IMR-90 (cell line): Measurements from ENCODE around the gene CC2D2B. TPM values are rescaled to one million over a fixed set of nuclear protein-coding genes. Genes with fewer than 3 reads are reported as not detected.

Experiments used
- ATAC-seq: fragments of 200-7000 bp; cut with Tn5 transposase; 2 replicates; pipeline ENCODE4 v1.9.1; 2020; ENCODE audit warnings: low read depth, mild to moderate bottlenecking, moderate library complexity
- BruUV-seq: library from RNA; stranded (reverse); fragments of 400-500 nt; replicated peaks from 2 replicates; lab custom pipeline; 2021; lab: Mats Ljungman, UMichigan
- CTCF ChIA-PET: fragments of 300-600 bp; formaldehyde crosslinking; extraction: SDS; loops from one replicate; lab custom pipeline; 2021; ENCODE audit warnings: antibody characterized with exemption; lab: Yijun Ruan, JAX
- POLR2A ChIA-PET: fragments of 300-600 bp; sonication (Branson Sonifier 250); formaldehyde crosslinking; loops from one replicate; lab custom pipeline; 2022; ENCODE audit warnings: antibody characterized with exemption; ENCODE audit not compliant: unreplicated experiment; lab: Charles Lee
- DNase-seq: peaks from one replicate; pipeline ENCODE4 v3.0.0; 2013
- H2AFZ ChIP-seq: replicated peaks from 2 replicates; pipeline ENCODE3; 2013; ENCODE audit warnings: low read length, mild to moderate bottlenecking; ENCODE audit not compliant: poor library complexity
- H2AK5ac ChIP-seq: 2 replicates; pipeline ENCODE4 v1.6.1; 2013; ENCODE audit warnings: low read depth, low read length, inconsistent platforms
- H2AK9ac ChIP-seq: replicated peaks from 2 replicates; pipeline ENCODE3; 2013; ENCODE audit warnings: mild to moderate bottlenecking, low read depth, low read length, moderate library complexity; ENCODE audit not compliant: poor library complexity
- H2BK120ac ChIP-seq: 2 replicates; pipeline ENCODE4 v1.6.1; 2013; ENCODE audit warnings: low read depth, low read length, inconsistent platforms
- H2BK15ac ChIP-seq: 3 replicates; pipeline ENCODE4 v1.6.1; 2013; ENCODE audit warnings: low read depth, low read length, inconsistent platforms
- H2BK20ac ChIP-seq: 2 replicates; pipeline ENCODE4 v1.6.1; 2013; ENCODE audit warnings: low read depth, mild to moderate bottlenecking, inconsistent platforms, low read length, moderate library complexity
- H2BK5ac ChIP-seq: 2 replicates; pipeline ENCODE4 v1.6.1; 2013; ENCODE audit warnings: mild to moderate bottlenecking, low read depth, low read length, inconsistent platforms; ENCODE audit not compliant: poor library complexity, severe bottlenecking
- H3K14ac ChIP-seq: replicated peaks from 2 replicates; pipeline ENCODE4 v1.6.1; 2013; ENCODE audit warnings: low read depth, low read length, inconsistent platforms
- H3K18ac ChIP-seq: 2 replicates; pipeline ENCODE4 v1.6.1; 2013; ENCODE audit warnings: low read depth, low read length, control low read depth
- H3K23ac ChIP-seq: 2 replicates; pipeline ENCODE4 v1.6.1; 2013; ENCODE audit warnings: low read depth, low read length, inconsistent platforms
- H3K27ac ChIP-seq: 2 replicates; pipeline ENCODE4 v1.5.1; 2013; ENCODE audit warnings: mild to moderate bottlenecking, control low read depth, low read length; ENCODE audit not compliant: insufficient read depth
- H3K27me3 ChIP-seq: 2 replicates; pipeline ENCODE4 v1.6.1; 2013; ENCODE audit warnings: low read length; ENCODE audit not compliant: control insufficient read depth, insufficient read depth
- H3K36me3 ChIP-seq: 2 replicates; pipeline ENCODE4 v1.6.1; 2013; ENCODE audit warnings: low read length, mixed read lengths; ENCODE audit not compliant: control insufficient read depth, insufficient read depth
- H3K4ac ChIP-seq: 2 replicates; pipeline ENCODE4 v1.6.1; 2013; ENCODE audit warnings: low read depth, low read length, inconsistent platforms
- H3K4me1 ChIP-seq: 2 replicates; pipeline ENCODE4 v1.6.1; 2013; ENCODE audit warnings: low read length, mixed read lengths; ENCODE audit not compliant: control insufficient read depth, insufficient read depth
- H3K4me2 ChIP-seq: 2 replicates; pipeline ENCODE4 v1.6.1; 2013; ENCODE audit warnings: low read depth, mild to moderate bottlenecking, control low read depth, low read length, moderate library complexity
- H3K4me3 ChIP-seq: 2 replicates; pipeline ENCODE4 v1.5.1; 2013; ENCODE audit warnings: low read depth, mild to moderate bottlenecking, control low read depth, low read length, moderate library complexity; ENCODE audit not compliant: insufficient read depth
- H3K56ac ChIP-seq: 2 replicates; pipeline ENCODE4 v1.6.1; 2013; ENCODE audit warnings: low read length, inconsistent platforms; ENCODE audit not compliant: insufficient read depth; ENCODE audit errors: extremely low read depth
- H3K79me1 ChIP-seq, 2 experiments: 2 replicates each; pipeline ENCODE4 v1.6.1; 2013; ENCODE audit warnings: low read length in 2 of 2, inconsistent platforms in 1 of 2, low read depth in 1 of 2
- H3K9ac ChIP-seq: 2 replicates; pipeline ENCODE4 v1.6.1; 2013; ENCODE audit warnings: low read depth, low read length, control low read depth
- H3K9me1 ChIP-seq: 2 replicates; pipeline ENCODE4 v1.6.1; 2013; ENCODE audit warnings: low read length, inconsistent platforms; ENCODE audit not compliant: insufficient read depth
- H3K9me3 ChIP-seq: 2 replicates; pipeline ENCODE4 v1.6.1; 2013; ENCODE audit warnings: low read length; ENCODE audit not compliant: control insufficient read depth, insufficient read depth
- H4K20me1 ChIP-seq: 2 replicates; pipeline ENCODE4 v1.6.1; 2013; ENCODE audit warnings: low read length, inconsistent platforms; ENCODE audit not compliant: insufficient read depth
- H4K5ac ChIP-seq: 2 replicates; pipeline ENCODE4 v1.6.1; 2013; ENCODE audit warnings: mild to moderate bottlenecking, low read depth, low read length, control low read depth
- H4K8ac ChIP-seq, 2 experiments: 2 replicates each; pipeline ENCODE4 v1.6.1; 2013; ENCODE audit warnings: low read depth in 2 of 2, low read length in 2 of 2, control low read depth in 1 of 2, inconsistent platforms in 1 of 2
- H4K91ac ChIP-seq: 2 replicates; pipeline ENCODE4 v1.6.1; 2013; ENCODE audit warnings: low read depth, low read length, inconsistent platforms; ENCODE audit not compliant: insufficient read depth
- BHLHE40 ChIP-seq: fragments of 150-350 bp; IDR thresholded peaks from 2 replicates; pipeline ENCODE4 v1.6.1; 2016; ENCODE audit warnings: mild to moderate bottlenecking, low read depth, low read length
- CEBPB ChIP-seq: IDR thresholded peaks from 2 replicates; pipeline ENCODE4 v1.6.1; 2012; ENCODE audit warnings: low read depth, low read length, improper control_type of control experiment
- FOS ChIP-seq: fragments of 150-350 bp; IDR thresholded peaks from 2 replicates; pipeline ENCODE4 v1.6.1; 2016; ENCODE audit warnings: low read depth, low read length
- MAFK ChIP-seq: IDR thresholded peaks from 2 replicates; pipeline ENCODE4 v1.6.1; 2012; ENCODE audit warnings: low read depth, low read length, improper control_type of control experiment
- MAZ ChIP-seq: IDR thresholded peaks from 2 replicates; pipeline ENCODE4 v1.6.1; 2012; ENCODE audit warnings: low read depth, mild to moderate bottlenecking, low read length, improper control_type of control experiment, moderate library complexity, borderline replicate concordance
- MXI1 ChIP-seq: IDR thresholded peaks from 2 replicates; pipeline ENCODE4 v1.6.1; 2012; ENCODE audit warnings: low read depth, mild to moderate bottlenecking, low read length, moderate library complexity, borderline replicate concordance
- NFE2L2 ChIP-seq: fragments of 150-350 bp; IDR thresholded peaks from 2 replicates; pipeline ENCODE4 v1.6.1; 2016; ENCODE audit warnings: low read depth, mild to moderate bottlenecking, low read length
- RAD21 ChIP-seq: IDR thresholded peaks from 2 replicates; pipeline ENCODE4 v1.6.1; 2012; ENCODE audit warnings: low read length, improper control_type of control experiment
- RCOR1 ChIP-seq: IDR thresholded peaks from 2 replicates; pipeline ENCODE4 v1.6.1; 2012; ENCODE audit warnings: mild to moderate bottlenecking, low read length, improper control_type of control experiment; ENCODE audit not compliant: insufficient replicate concordance
- SMC3 ChIP-seq: fragments of 150-350 bp; IDR thresholded peaks from 2 replicates; pipeline ENCODE4 v1.6.1; 2016; ENCODE audit warnings: low read depth, mild to moderate bottlenecking, antibody characterized with exemption, low read length, moderate library complexity
- WGBS, 2 experiments: methylation state at CpG; one replicate each; pipeline versions ENCODE4 v1.1.5 to v1.1.7; 2013; ENCODE audit warnings: missing lambda C conversion rate in 2 of 2; ENCODE audit not compliant: insufficient read length in 1 of 2; ENCODE audit errors: extremely low coverage in 2 of 2; 5-methylcytosine and 5-hydroxymethylcytosine counted together
- dilution Hi-C: fragments of 300-500 bp; cut with HindIII; formaldehyde crosslinking; loops from one replicate; pipeline ENCODE4 v1.14.3; 2018; ENCODE audit warnings: low sequenced_read_pairs; ENCODE audit not compliant: unreplicated experiment
- in situ Hi-C: fragments of 300-500 bp; cut with MboI; formaldehyde crosslinking; loops from 3 replicates; pipeline ENCODE4 v1.14.3; 2019; ENCODE audit warnings: low sequenced_read_pairs, inconsistent platforms, mixed read lengths
- intact Hi-C: fragments of 100-400 bp; cut with micrococcal nuclease; formaldehyde crosslinking; loops from 2 replicates; pipeline ENCODE4 v1.10.0; 2022
- polyA plus RNA-seq, 3 experiments: library from polyadenylated mRNA; depleted of rRNA; stranded (reverse); fragments of >200 nt; gene quantifications; 2 replicates each; pipeline ENCODE4 v1.2.3, GENCODE V29; 2012; ENCODE audit warnings: low replicate concordance in 1 of 3
- total RNA-seq: library from RNA; depleted of rRNA; stranded (reverse); fragments of >200 nt; gene quantifications from 2 replicates; pipeline ENCODE4 v1.2.3, GENCODE V29; 2012

Gene CC2D2B
- total and polyA plus RNA-seq, 2 of the 4 experiments (the other 2 are of a cell fraction): not detected

DNA sequence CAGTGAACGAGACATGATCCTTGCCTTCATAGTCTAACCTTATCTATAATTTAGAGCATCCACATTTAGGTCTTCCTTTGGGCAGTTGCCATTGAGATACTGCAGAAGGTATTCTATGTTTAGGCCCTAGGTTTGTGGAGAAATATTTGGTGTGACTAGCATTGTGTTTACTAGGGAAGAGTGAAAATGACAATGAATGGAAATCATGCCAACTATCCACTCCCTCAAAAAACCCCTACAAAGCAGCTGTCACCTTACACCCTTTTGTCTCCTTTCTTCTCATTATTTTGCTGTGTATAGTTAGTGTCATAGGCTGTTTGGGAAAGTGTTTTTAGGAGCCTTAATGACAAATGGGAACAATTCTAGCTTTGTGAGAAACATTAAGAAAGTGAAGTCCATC, 138.8 kb downstream of the CC2D2B start:
- no CpG with 5 or more reads among the region's 1 CpG for WGBS, 2 experiments
- Histone ChIP-seq H3K9me3 (no peaks in the 10 kb centered on the region), H3K4me1 (no peaks in the 10 kb centered on the region; the same call in 1 of the 2 replicates), H2BK120ac (no peak overlapping the region), H2BK20ac (no peak overlapping the region), H4K20me1 (peaks cover 3% of the 10 kb centered on the region; the same call in 1 of the 2 replicates), H3K9me1 (peaks cover 3% of the 10 kb centered on the region), H3K27ac (no peak overlapping the region), H3K23ac (no peak overlapping the region), H3K9ac (no peak overlapping the region), H3K4ac (no peak overlapping the region), H2BK15ac (no peak overlapping the region), H4K91ac (no peak overlapping the region), H3K4me3 (no peak overlapping the region), H4K5ac (no peak overlapping the region), H2BK5ac (no peak overlapping the region), H3K79me1 (peaks cover 13 to 42% of the 10 kb centered on the region in 2 experiments), H2AK5ac (no peak overlapping the region), H4K8ac (no peak overlapping the region), H3K27me3 (no peaks in the 10 kb centered on the region), H3K14ac (no peak overlapping the region), H2AK9ac (no peak overlapping the region), H3K36me3 (peaks cover 6% of the 10 kb centered on the region), H3K18ac (no peak overlapping the region), H3K4me2 (no peak overlapping the region), H2AFZ (no peak overlapping the region), H3K56ac (no peak overlapping the region)
- ATAC-seq (no peak), DNase-seq (no peak)
- no TSS peak for BruUV-seq
- in situ Hi-C loops: loop anchor here (5.0 kb wide), 1 partner anchor 86 kb away; the partner anchor contains the start of gene ZNF518A
- ChIA-PET CTCF (interaction anchor here (0.9 kb wide), 2 partner anchors 30 to 144 kb away, joined by 3 to 4 read pairs; no protein-coding TSS in a partner anchor), POLR2A (no interaction called here)
- intact Hi-C loops: no loop called here
- dilution Hi-C loops: no loop called here
- TF ChIP-seq RCOR1: no peak
- TF ChIP-seq NFE2L2: no peak
- no peak for TF ChIP-seq SMC3
- no peak for TF ChIP-seq RAD21
- no peak for TF ChIP-seq FOS
- no peak for TF ChIP-seq MAFK
- no peak for TF ChIP-seq MXI1
- no peak for TF ChIP-seq BHLHE40
- TF ChIP-seq MAZ: no peak
- TF ChIP-seq CEBPB: no peak
